ENCODE measurements around the gene FHIP1A. TPM values are rescaled to one million over a fixed set of nuclear protein-coding genes. Genes with fewer than 3 reads are reported as not detected.

Gene FHIP1A
- total and polyA plus RNA-seq, 2 of the 13 experiments (the other 11 are each of a cell fraction or from before 2014, with no cell fraction given), result 4.1 to 6.2 TPM

GRCh38 chr4:151362404-151363164 lies 46.4 kb upstream of the FHIP1A start (continued):
- TF ChIP-seq, protein P1, sequence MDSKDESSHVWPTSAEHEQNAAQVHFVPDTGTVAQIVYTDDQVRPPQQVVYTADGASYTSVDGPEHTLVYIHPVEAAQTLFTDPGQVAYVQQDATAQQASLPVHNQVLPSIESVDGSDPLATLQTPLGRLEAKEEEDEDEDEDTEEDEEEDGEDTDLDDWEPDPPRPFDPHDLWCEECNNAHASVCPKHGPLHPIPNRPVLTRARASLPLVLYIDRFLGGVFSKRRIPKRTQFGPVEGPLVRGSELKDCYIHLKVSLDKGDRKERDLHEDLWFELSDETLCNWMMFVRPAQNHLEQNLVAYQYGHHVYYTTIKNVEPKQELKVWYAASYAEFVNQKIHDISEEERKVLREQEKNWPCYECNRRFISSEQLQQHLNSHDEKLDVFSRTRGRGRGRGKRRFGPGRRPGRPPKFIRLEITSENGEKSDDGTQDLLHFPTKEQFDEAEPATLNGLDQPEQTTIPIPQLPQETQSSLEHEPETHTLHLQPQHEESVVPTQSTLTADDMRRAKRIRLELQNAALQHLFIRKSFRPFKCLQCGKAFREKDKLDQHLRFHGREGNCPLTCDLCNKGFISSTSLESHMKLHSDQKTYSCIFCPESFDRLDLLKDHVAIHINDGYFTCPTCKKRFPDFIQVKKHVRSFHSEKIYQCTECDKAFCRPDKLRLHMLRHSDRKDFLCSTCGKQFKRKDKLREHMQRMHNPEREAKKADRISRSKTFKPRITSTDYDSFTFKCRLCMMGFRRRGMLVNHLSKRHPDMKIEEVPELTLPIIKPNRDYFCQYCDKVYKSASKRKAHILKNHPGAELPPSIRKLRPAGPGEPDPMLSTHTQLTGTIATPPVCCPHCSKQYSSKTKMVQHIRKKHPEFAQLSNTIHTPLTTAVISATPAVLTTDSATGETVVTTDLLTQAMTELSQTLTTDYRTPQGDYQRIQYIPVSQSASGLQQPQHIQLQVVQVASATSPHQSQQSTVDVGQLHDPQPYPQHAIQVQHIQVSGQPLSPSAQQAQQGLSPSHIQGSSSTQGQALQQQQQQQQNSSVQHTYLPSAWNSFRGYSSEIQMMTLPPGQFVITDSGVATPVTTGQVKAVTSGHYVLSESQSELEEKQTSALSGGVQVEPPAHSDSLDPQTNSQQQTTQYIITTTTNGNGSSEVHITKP (CRISPR knock-in tag; IDR thresholded peaks at IDR 0.05; ENCODE audit: low read depth), result 0 out of 2 replicates have a peak, but pooled peaks have one; percentile 32
- TF ChIP-seq GPBP1L1 (CRISPR knock-in tag; IDR thresholded peaks at IDR 0.05) (no peak), GFI1 (CRISPR knock-in tag; IDR thresholded peaks at IDR 0.05; ENCODE audit: borderline replicate concordance) (no peak), ZSCAN5A (CRISPR knock-in tag; IDR thresholded peaks at IDR 0.05; ENCODE audit: borderline replicate concordance) (peak; percentile 68; the same call in 1 of the 2 replicates), HNRNPUL1 (IDR thresholded peaks at IDR 0.05; ENCODE audit: low read depth, low read length) (no peak), ZNF44 (CRISPR knock-in tag; IDR thresholded peaks at IDR 0.05) (no peak), ZMYM4 (CRISPR knock-in tag; IDR thresholded peaks at IDR 0.05) (peak; percentile 78), RXRA (CRISPR knock-in tag; IDR thresholded peaks at IDR 0.05) (no peak; the same call in 1 of the 2 replicates), SAP130 (CRISPR knock-in tag; IDR thresholded peaks at IDR 0.05; ENCODE audit: low read depth) (peak; percentile 44; the same call in 1 of the 2 replicates), RXRB (CRISPR knock-in tag; IDR thresholded peaks at IDR 0.05; ENCODE audit: borderline replicate concordance) (peak; percentile 43; the same call in 1 of the 2 replicates), ZNF749 (CRISPR knock-in tag; IDR thresholded peaks at IDR 0.05; ENCODE audit: borderline replicate concordance) (no peak), IRX3 (CRISPR knock-in tag; IDR thresholded peaks at IDR 0.05; ENCODE audit: borderline replicate concordance, low read depth) (no peak), STAG1 (CRISPR knock-in tag; IDR thresholded peaks at IDR 0.05) (peak; percentile 97)
- TF ChIP-seq, protein P2, sequence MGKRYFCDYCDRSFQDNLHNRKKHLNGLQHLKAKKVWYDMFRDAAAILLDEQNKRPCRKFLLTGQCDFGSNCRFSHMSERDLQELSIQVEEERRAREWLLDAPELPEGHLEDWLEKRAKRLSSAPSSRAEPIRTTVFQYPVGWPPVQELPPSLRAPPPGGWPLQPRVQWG (CRISPR knock-in tag; IDR thresholded peaks at IDR 0.05; ENCODE audit: borderline replicate concordance, low read depth), result no peak
- TF ChIP-seq, protein P3, sequence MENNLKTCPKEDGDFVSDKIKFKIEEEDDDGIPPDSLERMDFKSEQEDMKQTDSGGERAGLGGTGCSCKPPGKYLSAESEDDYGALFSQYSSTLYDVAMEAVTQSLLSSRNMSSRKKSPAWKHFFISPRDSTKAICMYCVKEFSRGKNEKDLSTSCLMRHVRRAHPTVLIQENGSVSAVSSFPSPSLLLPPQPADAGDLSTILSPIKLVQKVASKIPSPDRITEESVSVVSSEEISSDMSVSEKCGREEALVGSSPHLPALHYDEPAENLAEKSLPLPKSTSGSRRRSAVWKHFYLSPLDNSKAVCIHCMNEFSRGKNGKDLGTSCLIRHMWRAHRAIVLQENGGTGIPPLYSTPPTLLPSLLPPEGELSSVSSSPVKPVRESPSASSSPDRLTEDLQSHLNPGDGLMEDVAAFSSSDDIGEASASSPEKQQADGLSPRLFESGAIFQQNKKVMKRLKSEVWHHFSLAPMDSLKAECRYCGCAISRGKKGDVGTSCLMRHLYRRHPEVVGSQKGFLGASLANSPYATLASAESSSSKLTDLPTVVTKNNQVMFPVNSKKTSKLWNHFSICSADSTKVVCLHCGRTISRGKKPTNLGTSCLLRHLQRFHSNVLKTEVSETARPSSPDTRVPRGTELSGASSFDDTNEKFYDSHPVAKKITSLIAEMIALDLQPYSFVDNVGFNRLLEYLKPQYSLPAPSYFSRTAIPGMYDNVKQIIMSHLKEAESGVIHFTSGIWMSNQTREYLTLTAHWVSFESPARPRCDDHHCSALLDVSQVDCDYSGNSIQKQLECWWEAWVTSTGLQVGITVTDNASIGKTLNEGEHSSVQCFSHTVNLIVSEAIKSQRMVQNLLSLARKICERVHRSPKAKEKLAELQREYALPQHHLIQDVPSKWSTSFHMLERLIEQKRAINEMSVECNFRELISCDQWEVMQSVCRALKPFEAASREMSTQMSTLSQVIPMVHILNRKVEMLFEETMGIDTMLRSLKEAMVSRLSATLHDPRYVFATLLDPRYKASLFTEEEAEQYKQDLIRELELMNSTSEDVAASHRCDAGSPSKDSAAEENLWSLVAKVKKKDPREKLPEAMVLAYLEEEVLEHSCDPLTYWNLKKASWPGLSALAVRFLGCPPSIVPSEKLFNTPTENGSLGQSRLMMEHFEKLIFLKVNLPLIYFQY (CRISPR knock-in tag; IDR thresholded peaks at IDR 0.05; ENCODE audit: borderline replicate concordance), result peak; percentile 54; the same call in 1 of the 2 replicates
- TF ChIP-seq, protein P4, sequence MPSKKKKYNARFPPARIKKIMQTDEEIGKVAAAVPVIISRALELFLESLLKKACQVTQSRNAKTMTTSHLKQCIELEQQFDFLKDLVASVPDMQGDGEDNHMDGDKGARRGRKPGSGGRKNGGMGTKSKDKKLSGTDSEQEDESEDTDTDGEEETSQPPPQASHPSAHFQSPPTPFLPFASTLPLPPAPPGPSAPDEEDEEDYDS (CRISPR knock-in tag; IDR thresholded peaks at IDR 0.05), result no peak

Data from HepG2 (cell line).